Right lobe of liver (tissue), 6 donors: Measurements from ENCODE around the gene C14orf132. TPM values are rescaled to one million over a fixed set of nuclear protein-coding genes. Genes with fewer than 3 reads are reported as not detected.

ENCODE experiments used
- ATAC-seq, 4 donors: fragments of 200-7000 bp; cut with Tn5 transposase; one replicate each; pipeline ENCODE4 v1.9.1; 2020; ENCODE audit warnings: mild to moderate bottlenecking in 4 of 4, moderate library complexity in 4 of 4
- DNase-seq, 3 donors: peaks; one replicate each; pipeline ENCODE4 v3.0.0-alpha.2; 2020
- H3K27ac ChIP-seq, 3 donors: fragments of 200-600 bp; one replicate each; pipeline ENCODE4 v1.8.0; 2022
- H3K27me3 ChIP-seq, 2 donors: fragments of 200-600 bp; one replicate each; pipeline ENCODE4 v1.8.0; 2022
- H3K36me3 ChIP-seq, 4 donors: fragments of 200-600 bp; sonication (generic) in 1 of 4; one replicate each; pipeline versions ENCODE4 v1.5.1 to v1.8.0; 2017 to 2022; ENCODE audit warnings: control low read depth in 1 of 4
- H3K4me1 ChIP-seq, 4 donors: fragments of 200-600 bp; sonication (generic) in 1 of 4; one replicate each; pipeline versions ENCODE4 v1.5.1 to v1.8.0; 2017 to 2022; ENCODE audit warnings: control low read depth in 1 of 4
- H3K4me3 ChIP-seq, 3 donors: fragments of 200-600 bp; one replicate each; pipeline ENCODE4 v1.8.0; 2022
- H3K9me3 ChIP-seq, 4 donors: fragments of 200-600 bp; sonication (generic) in 1 of 4; one replicate each; pipeline versions ENCODE4 v1.5.1 to v1.8.0; 2017 to 2022; ENCODE audit warnings: control low read depth in 1 of 4
- POLR2A ChIP-seq: fragments of 450-650 bp; IDR thresholded peaks from one replicate; pipeline ENCODE4 v1.6.1; 2017; ENCODE audit warnings: antibody characterized with exemption, mild to moderate bottlenecking
- WGBS: methylation state at CpG from one replicate; pipeline ENCODE4 v1.1.6; 2018; ENCODE audit warnings: low coverage, low lambda C conversion rate; ENCODE audit not compliant: insufficient coverage; ENCODE audit errors: missing lambda C conversion rate; 5-methylcytosine and 5-hydroxymethylcytosine counted together
- intact Hi-C, 2 donors: fragments of 100-400 bp; cut with DNase I; formaldehyde crosslinking; loops; one replicate each; pipeline versions ENCODE4 v1.11.2 to v1.14.1; 2022
- total RNA-seq, 6 experiments: library from RNA; depleted of rRNA in 2 of 6; stranded (reverse); fragments of >200 nt in 2 of 6; fragmentation: NEBNext Ultra II Directional in 3 of 6; extraction: Animal tissue kit (Norgen Biotek cat#: 25700) in 3 of 6; gene quantifications; one replicate each; pipeline versions ENCODE4 v1.1.0 to v1.2.4, GENCODE V29; 2016 to 2023
- TF ChIP-seq, protein P1 (sequence below), 4 donors: fragments of 200-600 bp in 3 of 4; fragments of 450-650 bp in 1 of 4; IDR thresholded peaks; one replicate each; pipeline versions ENCODE4 v1.5.1 to v1.8.0; 2016 to 2022; ENCODE audit warnings: antibody characterized with exemption in 4 of 4, mild to moderate bottlenecking in 2 of 4
- donor health status: DM: no; HTN: yes; CAD: no.
- donor health status: DM: no; HTN: no; CAD: no.
- donor health status: DM: no; HTN: no; CAD: no.
- donor health status: DM: no; HTN: yes; CAD: no.
- donor health status: DM: no; HTN: yes; CAD: no.

C14orf132 gene
- total RNA-seq, 6 experiments from 2014 or later, result 1.7 to 6.9 (median 3.3) TPM

GRCh38 chr14:96064866-96065265 lies 25.7 kb downstream of the C14orf132 start:
- DNase-seq (peak in 1 of 3 donors; percentile 23), ATAC-seq (no peak)
- TF ChIP-seq, protein P1, sequence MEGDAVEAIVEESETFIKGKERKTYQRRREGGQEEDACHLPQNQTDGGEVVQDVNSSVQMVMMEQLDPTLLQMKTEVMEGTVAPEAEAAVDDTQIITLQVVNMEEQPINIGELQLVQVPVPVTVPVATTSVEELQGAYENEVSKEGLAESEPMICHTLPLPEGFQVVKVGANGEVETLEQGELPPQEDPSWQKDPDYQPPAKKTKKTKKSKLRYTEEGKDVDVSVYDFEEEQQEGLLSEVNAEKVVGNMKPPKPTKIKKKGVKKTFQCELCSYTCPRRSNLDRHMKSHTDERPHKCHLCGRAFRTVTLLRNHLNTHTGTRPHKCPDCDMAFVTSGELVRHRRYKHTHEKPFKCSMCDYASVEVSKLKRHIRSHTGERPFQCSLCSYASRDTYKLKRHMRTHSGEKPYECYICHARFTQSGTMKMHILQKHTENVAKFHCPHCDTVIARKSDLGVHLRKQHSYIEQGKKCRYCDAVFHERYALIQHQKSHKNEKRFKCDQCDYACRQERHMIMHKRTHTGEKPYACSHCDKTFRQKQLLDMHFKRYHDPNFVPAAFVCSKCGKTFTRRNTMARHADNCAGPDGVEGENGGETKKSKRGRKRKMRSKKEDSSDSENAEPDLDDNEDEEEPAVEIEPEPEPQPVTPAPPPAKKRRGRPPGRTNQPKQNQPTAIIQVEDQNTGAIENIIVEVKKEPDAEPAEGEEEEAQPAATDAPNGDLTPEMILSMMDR (IDR thresholded peaks at IDR 0.05), result no peak
- no peak for TF ChIP-seq POLR2A
- intact Hi-C loops, result no loop called here
- Histone ChIP-seq H3K4me3 (no peak overlapping the region), H3K36me3 (no peaks in the 10 kb centered on the region), H3K27ac (no peak overlapping the region), H3K27me3 (no peaks in the 10 kb centered on the region), H3K9me3 (no peaks in the 10 kb centered on the region), H3K4me1 (no peaks in the 10 kb centered on the region)
- WGBS, result 73% methylated on average over 4 of the region's 5 CpGs

- Histone ChIP-seq H3K9me3 (no peaks in the 10 kb centered on the region), H3K36me3 (no peaks in the 10 kb centered on the region), H3K27me3 (no peaks in the 10 kb centered on the region), H3K4me3 (no peak overlapping the region), H3K27ac (no peak overlapping the region), H3K4me1 (no peaks in the 10 kb centered on the region)
- intact Hi-C loops, result no loop called here
- WGBS, result 59% methylated on average over 8 of the region's 11 CpGs
- ATAC-seq (no peak), DNase-seq (peak in 1 of 3 donors; percentile 24)
- TF ChIP-seq, protein P1 (IDR thresholded peaks at IDR 0.05), result no peak
- no peak for TF ChIP-seq POLR2A
These were observed 26.7 kb downstream of the C14orf132 start for GRCh38 chr14:96065661-96066459.

DNA sequence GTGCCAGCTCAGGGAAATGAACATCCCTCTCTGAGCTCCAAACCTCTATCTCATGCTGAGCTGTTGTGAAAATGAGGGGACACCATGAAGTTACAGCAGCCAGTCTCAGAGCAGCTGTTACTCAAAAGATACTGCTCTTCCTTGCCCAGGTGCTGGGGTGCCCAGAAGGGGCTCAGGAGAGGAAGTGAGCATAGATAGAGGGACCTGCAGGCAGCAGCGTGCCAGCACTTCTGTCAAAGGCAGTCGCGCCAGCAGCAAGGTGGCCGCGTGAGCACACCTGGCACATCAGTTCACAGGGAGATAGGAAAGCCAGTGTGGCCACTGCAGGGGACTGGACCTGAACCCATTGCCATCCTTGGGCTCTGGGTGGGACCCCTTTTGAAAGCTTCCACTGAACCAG lies 27.8 kb downstream of the C14orf132 start:
- WGBS, result no CpG with 5 or more reads among the region's 5 CpGs
- ATAC-seq, result no peak
- intact Hi-C loops, result no loop called here

GRCh38 chr14:96067985-96068930 lies 29.1 kb downstream of the C14orf132 start:
- DNase-seq, result peak in 1 of 3 donors; percentile 22

More for the DNA sequence above, 27.8 kb downstream of the C14orf132 start:
- Histone ChIP-seq H3K4me1 (no peaks in the 10 kb centered on the region), H3K36me3 (no peaks in the 10 kb centered on the region), H3K4me3 (no peak overlapping the region), H3K27me3 (no peaks in the 10 kb centered on the region), H3K9me3 (no peaks in the 10 kb centered on the region), H3K27ac (no peak overlapping the region)
- peak in 1 of 3 donors; percentile 33 for DNase-seq
- TF ChIP-seq POLR2A, result no peak
- TF ChIP-seq, protein P1 (IDR thresholded peaks at IDR 0.05), result no peak

More at GRCh38 chr14:96067985-96068930, 29.1 kb downstream of the C14orf132 start:
- 68% methylated on average over 4 of the region's 19 CpGs for WGBS
- TF ChIP-seq, protein P1 (IDR thresholded peaks at IDR 0.05), result no peak
- TF ChIP-seq POLR2A, result no peak
- Histone ChIP-seq H3K4me1 (no peaks in the 10 kb centered on the region), H3K9me3 (no peaks in the 10 kb centered on the region), H3K27ac (no peak overlapping the region), H3K36me3 (no peaks in the 10 kb centered on the region), H3K4me3 (no peak overlapping the region), H3K27me3 (no peaks in the 10 kb centered on the region)
- no peak for ATAC-seq
- intact Hi-C loops, result no loop called here
